HG03095 (cell line): ENCODE data around the gene GALNTL6.
A peak's percentile ranks its signal among the peaks of the same experiment; 100 is the strongest.
"Not testable (repeated sequence)": the region's sequence is repeated elsewhere in the genome, so short reads cannot be mapped to it uniquely, and the experiment has no call there.

ENCODE experiments used
- ATAC-seq: cut with Tn5 transposase; IDR thresholded peaks from one replicate; pipeline ENCODE4 v1.9.1; 2021; ENCODE audit warnings: moderate library complexity; ENCODE audit not compliant: unreplicated experiment

GALNTL6 gene

DNA sequence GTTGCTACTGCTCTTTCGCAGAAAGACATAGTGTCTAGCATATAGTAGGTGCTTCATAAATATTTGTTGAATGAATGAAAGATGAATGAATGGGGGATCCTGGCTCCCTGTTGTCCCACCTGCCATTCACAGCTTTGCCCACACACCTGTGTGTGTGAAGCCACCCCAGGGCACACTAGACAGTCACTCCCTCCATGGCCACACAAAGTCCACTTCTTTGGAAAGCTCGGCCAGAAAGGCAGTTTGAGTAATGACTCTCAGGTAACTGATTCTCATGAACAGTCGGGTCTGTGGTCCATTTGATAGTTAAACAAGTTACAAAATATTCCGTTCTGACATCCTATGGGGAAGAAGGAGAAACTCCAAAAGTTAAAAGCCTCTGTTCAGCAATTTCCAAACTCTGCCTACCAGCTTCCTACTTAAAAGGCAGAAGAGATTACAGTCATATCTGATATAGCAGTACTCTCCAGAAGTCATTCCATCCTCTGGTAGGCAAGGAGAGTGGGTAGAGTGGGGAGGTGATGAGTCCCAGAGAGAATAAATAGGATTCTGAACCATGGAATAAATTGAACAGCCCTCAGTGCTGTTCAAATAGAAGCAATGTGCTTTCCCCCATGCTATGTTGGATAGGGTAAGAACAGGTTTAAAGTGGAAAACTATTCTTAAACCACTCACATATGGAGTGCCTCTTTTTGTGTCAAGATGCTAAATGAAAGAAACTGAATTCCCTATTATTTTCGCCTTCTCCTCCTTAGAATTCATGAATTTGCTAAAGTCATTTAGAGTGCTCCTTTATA lies 1150.5 kb downstream of the GALNTL6 start:
- ATAC-seq = no peak

DNA sequence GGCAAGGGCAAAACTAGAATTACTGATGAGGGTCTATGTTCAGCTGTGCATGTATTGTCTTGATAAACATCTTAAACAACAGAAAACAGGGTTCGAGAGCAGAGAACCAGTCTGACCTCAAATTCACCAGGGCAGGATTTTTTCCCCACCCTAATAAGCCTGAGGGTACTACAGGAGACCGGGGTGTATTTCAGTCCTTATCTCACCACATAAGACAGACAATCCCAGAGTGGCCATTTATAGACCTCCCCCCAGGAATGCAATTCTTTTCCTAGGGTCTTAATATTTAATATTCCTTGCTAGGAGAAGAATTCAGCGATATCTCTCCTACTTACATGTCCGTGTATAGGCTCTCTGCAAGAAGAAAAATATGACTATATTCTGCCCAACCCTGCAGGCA lies 1157.0 kb downstream of the GALNTL6 start:
- not testable (repeated sequence) for ATAC-seq

DNA sequence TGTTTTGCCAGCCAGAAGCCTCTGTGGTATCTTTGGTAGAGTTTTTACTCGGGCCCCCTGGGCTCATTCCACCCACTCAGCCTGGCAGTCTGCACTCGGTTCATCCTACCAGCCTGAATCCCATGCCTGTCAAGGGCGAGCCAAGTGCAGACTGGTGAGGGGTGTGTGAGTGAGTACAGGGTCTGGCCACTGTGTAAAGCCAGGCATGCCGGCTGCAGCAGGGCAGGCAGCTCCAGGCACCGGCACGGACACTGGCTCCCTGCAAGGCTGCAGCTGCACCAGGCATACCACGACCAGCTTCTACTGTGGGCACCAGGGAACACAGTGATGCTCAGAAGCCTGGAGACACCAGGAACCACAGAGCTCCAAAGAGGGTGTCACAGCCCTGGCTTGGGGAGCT lies 1161.4 kb downstream of the GALNTL6 start:
- ATAC-seq = no peak

DNA sequence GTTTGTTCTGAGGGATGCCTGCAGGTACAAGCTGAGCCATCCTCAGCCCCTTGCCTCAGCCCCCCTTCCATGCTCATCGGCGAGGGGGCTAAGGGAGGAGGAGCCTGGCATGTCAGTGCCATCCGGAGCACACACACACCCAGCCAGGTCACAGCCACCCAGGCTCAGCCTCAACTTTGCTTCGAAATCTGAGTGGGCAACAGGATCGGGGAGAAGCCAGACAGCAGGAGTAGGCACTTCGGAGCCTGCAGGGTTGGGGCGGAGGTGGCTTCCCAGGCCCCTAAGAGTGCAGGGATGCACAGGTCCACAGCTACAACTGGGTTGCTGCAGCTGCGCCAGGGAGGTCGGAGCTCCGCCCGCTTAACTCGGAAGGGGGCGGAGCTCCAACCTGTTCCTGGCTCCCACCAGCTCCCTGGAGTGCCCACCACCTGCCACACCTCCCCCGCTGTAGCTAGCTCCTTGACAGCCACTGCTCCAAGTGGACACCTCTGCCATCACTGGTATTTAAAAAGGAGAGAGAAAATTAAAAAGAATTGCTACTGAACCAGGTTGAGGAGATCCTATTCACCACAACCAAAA lies 1162.5 kb downstream of the GALNTL6 start:
- ATAC-seq = no peak

DNA sequence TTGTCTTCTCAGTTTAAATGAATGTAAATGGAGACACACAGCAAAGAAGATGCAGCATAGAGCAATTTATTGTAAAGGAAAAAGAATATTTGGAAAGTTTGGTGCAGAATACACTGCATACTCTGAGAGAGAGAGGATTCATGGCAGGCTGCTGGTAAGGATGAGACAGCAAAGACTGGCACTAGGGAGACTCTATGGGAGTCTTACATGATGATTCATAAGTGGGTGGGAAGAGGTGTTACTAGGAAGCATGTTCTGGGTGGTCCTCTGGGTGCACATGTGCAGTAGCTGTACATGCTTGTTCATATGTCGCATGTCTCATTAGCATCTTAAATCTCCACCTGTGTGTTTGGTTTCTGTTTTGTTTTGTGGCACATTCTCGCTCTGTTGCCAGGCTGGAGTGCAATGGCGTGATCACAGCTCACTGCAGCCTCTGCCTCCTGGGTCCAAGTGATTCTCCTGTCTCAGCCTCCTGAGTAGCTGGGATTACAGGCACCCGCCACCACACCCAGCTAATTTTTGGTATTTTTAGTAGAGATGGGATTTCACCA lies 1164.4 kb downstream of the GALNTL6 start:
- ATAC-seq = not testable (repeated sequence)

DNA sequence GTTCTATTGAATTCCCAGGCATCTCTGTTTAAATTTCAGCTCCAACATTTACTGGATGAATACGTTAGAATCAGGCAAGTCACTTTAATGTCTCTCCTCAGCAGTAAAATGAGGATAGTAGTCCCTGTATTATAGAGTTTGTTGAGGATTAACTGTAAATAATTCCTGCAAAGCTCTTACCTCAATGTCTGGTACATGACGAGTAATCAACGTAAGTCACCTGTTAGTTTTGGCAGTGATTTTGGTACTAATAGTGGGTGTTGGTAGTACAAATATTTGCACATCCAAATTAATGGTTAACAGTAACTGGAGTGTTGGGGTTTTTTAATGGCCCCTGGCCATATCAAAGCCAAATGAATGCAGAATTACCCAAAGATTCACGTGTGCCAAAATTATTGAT lies 1165.6 kb downstream of the GALNTL6 start:
- no peak for ATAC-seq

DNA sequence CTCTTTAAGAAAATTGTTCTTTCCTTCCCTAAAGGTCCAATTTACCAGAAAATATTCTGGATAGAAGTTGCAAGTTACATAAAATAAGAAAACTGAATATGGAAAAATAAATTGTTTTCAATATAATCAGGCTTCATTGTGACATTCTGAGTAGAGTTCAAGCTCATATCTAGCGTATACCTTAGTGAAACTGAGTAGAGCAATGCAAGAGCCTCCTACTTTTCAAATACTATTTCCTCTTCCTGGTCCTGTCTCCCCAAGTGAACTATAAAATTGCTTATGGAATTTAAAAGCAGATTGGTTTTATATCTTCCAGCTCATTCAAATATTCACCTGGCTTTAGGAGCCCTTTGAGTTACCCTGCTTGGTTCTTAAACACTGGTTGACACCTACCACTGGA lies 1166.1 kb downstream of the GALNTL6 start:
- no peak for ATAC-seq

DNA sequence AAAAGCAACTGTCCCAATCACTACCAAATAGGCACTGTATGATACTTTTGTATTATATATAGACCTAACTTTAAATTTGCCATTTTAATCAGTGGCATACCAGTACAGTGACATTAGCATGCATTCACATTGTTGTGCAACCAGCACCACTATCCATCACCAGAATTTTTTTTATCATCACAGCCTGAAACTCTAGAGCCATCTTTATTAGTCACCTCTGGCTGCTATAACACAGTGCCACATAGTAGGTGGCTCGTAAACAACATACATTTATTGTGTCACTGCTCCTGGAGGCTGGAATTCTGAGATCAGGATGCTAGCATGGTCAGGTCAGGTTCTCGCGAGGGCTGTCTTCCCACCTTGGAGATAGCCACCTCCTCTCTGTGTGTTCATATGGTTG lies 1167.0 kb downstream of the GALNTL6 start:
- ATAC-seq = no peak

DNA sequence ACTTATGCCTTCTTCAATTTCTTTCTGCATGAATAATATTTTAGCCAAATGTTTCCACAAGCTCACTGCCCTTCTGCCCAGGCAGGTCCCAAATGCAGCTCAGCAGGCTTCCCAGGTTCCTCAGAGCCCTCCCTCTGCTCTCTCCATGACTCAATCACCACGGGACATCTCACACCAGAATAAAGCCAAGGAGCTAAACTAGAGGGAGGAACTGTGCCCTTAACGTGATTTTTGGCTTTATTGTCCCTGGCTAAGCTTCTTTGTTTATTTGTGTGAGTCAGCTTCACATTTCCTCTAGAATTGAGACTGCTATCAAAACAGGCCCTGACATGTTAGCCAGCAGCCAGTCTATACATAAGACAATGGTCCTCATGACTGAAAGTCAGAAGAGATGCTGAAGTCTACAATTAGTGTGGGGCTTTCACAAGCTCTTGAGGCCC lies 1169.0 kb downstream of the GALNTL6 start:
- ATAC-seq = peak; percentile 49

DNA sequence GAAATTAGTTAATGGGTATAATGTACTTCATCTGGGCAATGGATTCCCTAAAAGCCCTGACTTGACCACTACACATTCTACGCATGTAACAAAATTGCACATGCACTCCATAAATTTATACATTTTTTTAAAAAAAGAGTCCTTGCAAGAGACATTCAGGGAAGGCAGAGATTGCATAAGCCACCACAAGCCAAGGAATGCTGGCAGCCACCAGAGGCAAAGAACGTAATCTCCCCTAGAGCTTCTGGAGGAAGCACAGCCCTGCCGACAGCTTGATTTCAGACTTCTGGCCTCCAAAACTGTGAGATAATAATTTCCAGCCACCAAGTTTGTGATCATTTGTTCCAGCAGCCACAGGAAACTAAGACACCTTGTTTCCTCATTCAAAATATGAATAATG lies 1169.8 kb downstream of the GALNTL6 start:
- no peak for ATAC-seq

DNA sequence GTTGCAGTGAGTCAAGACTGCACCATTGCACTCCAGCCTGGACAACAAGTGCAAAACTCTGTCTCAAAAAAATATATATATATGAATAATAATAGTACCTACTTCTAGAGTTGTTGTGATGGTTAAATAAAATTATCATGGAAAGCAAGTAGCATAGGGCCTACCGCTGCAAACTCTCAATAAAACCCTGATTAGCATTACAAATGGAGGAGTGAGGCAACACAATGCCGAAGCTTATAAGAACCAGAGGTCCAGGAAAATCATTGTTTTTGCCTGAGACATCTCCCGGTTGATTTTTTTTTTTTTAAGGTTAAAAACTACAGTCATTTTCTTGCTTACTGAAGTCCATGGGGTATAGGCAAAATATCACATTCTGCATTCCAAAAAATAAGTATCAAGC lies 1170.4 kb downstream of the GALNTL6 start:
- ATAC-seq = no peak

DNA sequence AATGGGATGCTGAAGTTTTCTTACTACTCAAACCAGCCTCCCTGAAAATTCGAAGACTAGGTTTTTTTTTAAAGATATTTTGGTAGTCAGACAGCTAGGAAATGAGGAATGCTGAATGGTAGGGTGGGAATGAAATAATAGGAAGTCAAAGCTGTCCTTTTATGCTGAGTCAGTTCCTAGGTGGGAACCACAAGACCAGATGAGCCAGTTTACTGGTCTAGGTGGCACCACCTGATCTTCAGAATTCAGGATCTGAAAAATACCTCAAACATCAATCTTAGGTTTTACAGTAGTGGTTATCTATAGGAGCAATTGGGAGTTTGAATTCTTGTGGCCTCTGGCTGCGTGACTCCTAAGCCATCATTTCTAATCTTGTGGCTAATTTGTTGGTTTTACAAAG lies 1172.3 kb downstream of the GALNTL6 start:
- ATAC-seq = no peak

DNA sequence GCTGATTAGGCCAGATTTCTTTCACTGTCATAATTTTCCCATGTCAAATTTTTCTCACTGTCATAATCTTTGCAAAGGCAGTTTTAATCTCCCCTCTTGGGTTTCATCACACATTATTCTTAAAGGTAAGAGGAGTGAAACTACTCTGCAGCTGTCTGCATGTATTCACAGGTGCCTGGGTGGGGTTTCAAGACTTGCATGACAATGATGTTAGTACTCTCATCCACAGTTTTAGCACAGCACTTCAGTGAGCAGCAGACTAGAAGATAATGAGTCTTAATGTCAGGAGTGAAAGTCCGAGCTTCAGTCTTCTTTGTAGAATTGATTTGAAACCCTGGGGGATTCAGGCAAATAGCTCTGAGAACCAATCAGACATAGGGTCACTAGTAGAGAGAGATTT lies 1172.9 kb downstream of the GALNTL6 start:
- peak; percentile 89 for ATAC-seq

DNA sequence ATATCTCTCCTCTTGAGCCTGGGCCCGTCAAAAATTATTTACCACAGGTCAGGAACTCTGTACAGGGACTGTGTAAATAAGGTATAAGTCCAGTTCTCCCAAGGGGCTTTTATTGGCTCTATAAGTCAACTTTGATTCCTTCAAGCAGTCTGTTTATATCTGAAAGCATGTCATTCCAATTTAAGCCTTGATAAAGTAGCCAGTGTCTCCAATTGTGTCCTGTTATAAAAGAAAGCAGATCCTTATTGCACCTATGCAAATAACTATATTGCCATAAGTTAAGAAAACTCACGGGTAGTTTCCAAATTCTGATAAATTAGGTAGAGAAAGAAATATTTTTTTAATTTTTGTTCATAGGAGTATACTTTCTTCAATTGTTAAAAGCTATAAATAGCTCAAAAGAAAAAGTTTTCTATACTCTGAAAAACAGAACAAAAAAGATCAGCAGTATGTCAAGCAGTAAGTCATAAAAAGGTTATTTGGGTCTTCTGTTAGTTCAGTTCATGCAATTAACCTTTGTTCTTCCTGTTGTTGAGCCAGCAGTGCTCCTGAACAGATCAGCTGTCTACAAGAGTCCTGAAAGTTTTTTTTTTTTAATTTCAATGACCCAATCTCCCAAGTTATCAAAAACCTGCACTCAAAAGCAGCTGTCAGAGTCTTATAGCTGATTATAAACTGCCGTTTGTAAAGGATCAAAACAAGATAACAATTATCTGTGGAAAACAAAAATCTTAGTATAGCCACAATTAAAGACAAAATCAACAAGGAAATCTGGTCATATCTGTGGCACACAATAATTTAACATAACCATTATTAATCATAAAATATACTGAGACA lies 1177.0 kb downstream of the GALNTL6 start:
- ATAC-seq = no peak

DNA sequence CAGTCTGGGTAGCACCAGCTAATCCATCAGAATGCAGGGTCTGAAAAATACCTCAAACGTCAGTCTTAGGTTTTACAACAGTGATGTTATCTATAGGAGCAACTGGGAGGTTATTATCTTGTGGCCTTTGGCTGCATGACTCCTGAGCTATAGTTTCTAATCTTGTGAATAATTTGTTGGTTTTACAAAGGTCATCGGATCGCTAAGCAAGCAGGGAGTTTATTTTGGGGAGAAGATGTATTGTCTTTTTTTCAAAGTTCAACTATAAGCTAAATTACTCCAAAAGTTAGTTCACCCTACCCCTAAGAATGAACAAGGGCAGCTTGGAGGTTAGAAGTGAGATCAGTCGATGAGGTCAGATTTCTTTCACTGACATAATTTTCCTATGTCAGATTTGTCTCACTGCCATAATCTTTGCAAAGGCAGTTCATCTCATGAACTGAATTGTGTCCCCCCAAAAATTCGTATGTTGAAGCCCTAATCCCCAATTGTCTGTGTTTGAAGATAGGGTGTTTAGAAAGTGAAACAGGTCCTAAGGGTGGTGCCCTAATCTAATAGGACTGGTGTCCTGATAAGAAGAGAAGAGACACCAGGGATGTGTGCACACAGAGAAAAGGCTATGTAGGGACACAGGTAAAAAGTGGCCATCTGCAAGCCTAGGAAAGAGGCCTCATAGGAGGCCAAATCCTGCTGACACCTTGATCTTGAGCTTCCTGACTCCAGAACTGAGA lies 1179.6 kb downstream of the GALNTL6 start:
- no peak for ATAC-seq

DNA sequence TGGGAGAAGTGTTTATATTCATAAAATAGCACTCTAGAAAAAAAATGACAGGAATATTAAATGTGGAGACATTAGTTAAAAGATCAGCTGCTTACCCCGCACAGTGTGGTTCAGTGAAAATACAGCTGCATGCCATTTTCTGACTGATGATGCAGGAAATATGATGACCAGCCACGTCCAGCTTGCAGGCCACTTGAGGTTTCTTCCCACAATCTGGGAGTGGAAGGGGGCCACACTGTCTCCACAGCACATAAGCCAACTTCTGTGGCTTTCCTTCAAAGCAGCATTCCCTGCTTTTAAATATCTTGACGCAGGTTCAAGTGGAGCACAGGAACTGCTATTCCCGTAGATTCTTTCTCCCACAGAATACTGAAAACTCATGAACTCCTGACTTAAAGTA lies 1182.0 kb downstream of the GALNTL6 start:
- ATAC-seq = no peak

DNA sequence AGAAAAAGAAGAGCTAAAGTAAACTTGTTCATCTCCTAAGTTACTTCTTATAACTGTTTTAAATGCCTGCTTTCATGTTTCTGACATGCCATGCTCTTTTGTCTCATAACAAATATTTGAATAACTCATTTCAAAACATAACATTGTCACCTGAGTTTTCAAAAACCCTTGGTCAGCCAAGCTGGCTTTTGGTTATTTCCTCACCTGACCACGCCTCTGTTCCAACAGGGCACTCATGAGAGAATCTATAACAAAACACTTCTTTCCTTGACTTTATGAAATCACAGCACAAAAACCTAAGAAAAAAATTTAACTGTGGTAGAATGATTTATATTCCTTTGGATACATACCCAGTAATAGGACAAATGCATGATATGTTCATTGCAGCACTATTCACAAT lies 1182.5 kb downstream of the GALNTL6 start:
- no peak for ATAC-seq

DNA sequence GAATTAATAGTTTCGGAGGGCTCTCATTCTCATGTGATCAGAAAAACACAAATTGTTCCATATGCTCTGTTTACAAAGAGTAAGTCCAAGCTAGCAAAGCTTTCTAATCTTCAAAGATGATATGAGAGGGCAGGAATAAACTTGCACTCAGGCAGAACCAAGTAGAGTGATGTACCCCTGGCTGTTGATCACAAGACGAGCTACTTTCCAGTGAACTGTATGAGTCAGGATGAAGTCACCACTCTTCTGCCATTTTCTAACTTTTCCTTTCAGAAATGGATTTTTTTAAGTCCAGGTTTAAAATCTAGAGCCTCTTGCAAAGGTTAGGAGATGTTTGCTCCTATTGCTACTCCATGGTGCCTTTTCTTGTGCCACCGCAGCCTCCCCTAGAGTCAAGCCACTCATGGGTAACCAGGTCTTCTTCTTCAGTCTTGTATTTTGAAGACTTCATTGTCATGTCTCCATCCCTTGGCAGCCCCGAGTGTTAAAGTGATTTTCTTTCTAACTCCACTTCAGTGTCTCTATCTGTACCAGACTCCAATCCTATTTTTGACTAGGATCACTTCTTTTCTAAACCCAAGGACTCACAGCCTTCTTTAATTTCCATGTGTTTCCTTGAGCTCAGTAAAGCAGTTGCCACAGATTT lies 1183.5 kb downstream of the GALNTL6 start:
- no peak for ATAC-seq

DNA sequence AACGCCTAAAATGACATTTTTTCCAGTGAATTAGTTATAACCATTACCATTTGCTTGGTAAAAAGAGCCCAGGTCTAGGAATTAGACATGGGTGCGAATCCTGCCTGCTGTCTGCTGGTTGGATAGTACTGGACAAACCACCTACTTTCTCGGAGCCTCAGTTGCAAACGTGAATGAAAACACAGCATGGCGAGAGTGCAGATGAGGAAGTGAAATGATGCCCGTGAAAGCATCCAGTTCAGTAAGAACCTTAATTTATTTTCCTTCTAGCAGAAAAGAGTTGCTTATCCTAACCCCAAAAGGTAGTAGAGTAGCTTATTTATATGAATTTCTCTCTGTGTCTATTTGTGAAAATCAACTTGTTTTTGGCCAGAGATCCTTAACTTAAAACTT lies 1184.0 kb downstream of the GALNTL6 start:
- ATAC-seq = no peak

DNA sequence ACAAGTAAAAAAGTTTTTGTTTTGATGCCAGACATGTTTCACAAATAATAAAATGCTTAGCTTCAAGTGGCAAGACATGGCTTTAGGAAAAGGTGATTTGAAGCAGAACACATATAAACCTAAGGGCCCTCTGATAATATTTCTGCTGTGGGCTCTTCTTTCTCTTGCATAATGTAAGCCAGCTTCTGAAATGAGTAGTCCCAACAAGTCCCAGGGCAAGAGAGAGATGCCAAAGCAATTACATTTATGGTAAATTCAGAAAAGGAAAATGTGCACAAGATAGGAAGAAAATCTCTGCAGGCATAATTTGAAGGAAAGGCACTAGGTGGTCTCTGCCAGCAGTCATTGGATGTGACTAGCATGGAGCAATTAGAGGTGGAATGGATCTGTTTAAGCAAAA lies 1184.7 kb downstream of the GALNTL6 start:
- ATAC-seq = no peak
